ENCODE data around the gene DIP2B.

The DIP2B gene

GRCh38 chr12:50614167-50614759, 109.5 kb downstream of the DIP2B start:
- no peak for DNase-seq

GRCh38 chr12:50615145-50615906, 110.5 kb downstream of the DIP2B start:
- DNase-seq, result no peak

GRCh38 chr12:50615907-50616296, 111.1 kb downstream of the DIP2B start:
- no peak for DNase-seq

- DNase-seq, result no peak
Measured at GRCh38 chr12:50617657-50618056, 112.9 kb downstream of the DIP2B start.

GRCh38 chr12:50618864-50619609, 114.3 kb downstream of the DIP2B start:
- no peak for DNase-seq

- no peak for DNase-seq
Measured at GRCh38 chr12:50619610-50619958, 114.8 kb downstream of the DIP2B start.

- no peak for DNase-seq
Measured at GRCh38 chr12:50620109-50620977, 115.6 kb downstream of the DIP2B start.

- no peak for DNase-seq
Measured at GRCh38 chr12:50620978-50621360, 116.2 kb downstream of the DIP2B start.

- DNase-seq, result no peak
Measured at GRCh38 chr12:50621399-50622300, 116.9 kb downstream of the DIP2B start.

- no peak for DNase-seq
Measured at GRCh38 chr12:50625029-50625925, 120.5 kb downstream of the DIP2B start.

GRCh38 chr12:50626026-50626425, 121.2 kb downstream of the DIP2B start:
- DNase-seq, result no peak

GRCh38 chr12:50627491-50627890, 122.7 kb downstream of the DIP2B start:
- DNase-seq, result no peak

- no peak for DNase-seq
Measured at GRCh38 chr12:50628394-50628793, 123.6 kb downstream of the DIP2B start.

- no peak for DNase-seq
Measured at GRCh38 chr12:50633955-50634354, 129.2 kb downstream of the DIP2B start.

- no peak for DNase-seq
Measured at GRCh38 chr12:50634379-50634778, 129.6 kb downstream of the DIP2B start.

GRCh38 chr12:50635364-50635763, 130.6 kb downstream of the DIP2B start:
- DNase-seq, result no peak

- DNase-seq, result no peak
Measured at GRCh38 chr12:50635857-50636256, 131.1 kb downstream of the DIP2B start.

- no peak for DNase-seq
Measured at GRCh38 chr12:50636505-50636904, 131.7 kb downstream of the DIP2B start.

- DNase-seq, result no peak
Measured at GRCh38 chr12:50637870-50638481, 133.2 kb downstream of the DIP2B start.

- DNase-seq, result no peak
Measured at GRCh38 chr12:50638482-50638880, 133.7 kb downstream of the DIP2B start.

- no peak for DNase-seq
Measured at GRCh38 chr12:50639721-50640120, 134.9 kb downstream of the DIP2B start.
